K562 (cell line): ENCODE measurements around the gene BCL2L12. TPM values are rescaled to one million over a fixed set of nuclear protein-coding genes. Genes with fewer than 3 reads are reported as not detected.

Experiments used
- ATAC-seq: fragments of 200-7000 bp; cut with Tn5 transposase; 3 replicates; pipeline ENCODE4 v1.9.1; 2020; ENCODE audit warnings: moderate library complexity
- BruUV-seq: library from RNA; stranded (reverse); fragments of 400-500 nt; replicated peaks from 2 replicates; lab custom pipeline; 2021; lab: Mats Ljungman, UMichigan
- CTCF ChIA-PET: fragments of 300-600 bp; formaldehyde crosslinking; extraction: SDS; loops from one replicate; lab custom pipeline; 2021; ENCODE audit warnings: low intra/inter-chr PET ratio; lab: Yijun Ruan, JAX
- POLR2A ChIA-PET: fragments of 300-600, 350-650 bp; sonication (Branson Sonifier 250); formaldehyde crosslinking; extraction: SDS; loops from one replicate; lab custom pipeline; 2021; ENCODE audit warnings: antibody characterized with exemption, inconsistent platforms; lab: Yijun Ruan, JAX
- DNase-seq, 4 experiments: peaks; one replicate each; pipeline versions ENCODE4 v3.0.0 to v3.0.0-alpha.2; 2011 to 2018; ENCODE audit warnings: low spot score in 3 of 4, mixed read lengths in 3 of 4; ENCODE audit errors: extremely low read depth in 1 of 4
- FAIRE-seq: peaks from 2 replicates; lab custom pipeline; 2011; peaks lifted over from hg19 to GRCh38; lab: Jason Lieb, UNC
- H2AFZ ChIP-seq: 2 replicates; pipeline ENCODE4 v1.6.0; 2011; ENCODE audit warnings: low read depth, low read length, control low read depth, inconsistent platforms
- H3K27ac ChIP-seq: fragments of 200-600 bp; 3 replicates; pipeline ENCODE4 v1.8.0; 2011; ENCODE audit warnings: low read depth, mild to moderate bottlenecking, control low read depth, inconsistent platforms, low read length, moderate library complexity, mixed read lengths; ENCODE audit errors: extremely low read depth
- H3K27me3 ChIP-seq, 2 experiments: fragments of 300-600 bp in 1 of 2; 2 replicates in 1 of 2; 3 replicates in 1 of 2; pipeline versions ENCODE4 v1.6.0 to v1.8.0; 2011; ENCODE audit warnings: inconsistent platforms in 2 of 2, low read length in 2 of 2, mild to moderate bottlenecking in 1 of 2, mixed read lengths in 1 of 2, moderate library complexity in 1 of 2; ENCODE audit not compliant: control insufficient read depth in 2 of 2, insufficient read depth in 2 of 2
- H3K36me3 ChIP-seq: fragments of 300-600 bp; 3 replicates; pipeline ENCODE4 v1.8.0; 2011; ENCODE audit warnings: mild to moderate bottlenecking, low read length, inconsistent platforms; ENCODE audit not compliant: control insufficient read depth, insufficient read depth
- H3K4me1 ChIP-seq, 2 experiments: fragments of 200-600 bp in 1 of 2; replicated peaks in 1 of 2; 2 replicates in 1 of 2; 3 replicates in 1 of 2; pipeline versions ENCODE4 v1.5.1 to v1.8.0; 2011; ENCODE audit warnings: inconsistent platforms in 2 of 2, low read length in 2 of 2, mild to moderate bottlenecking in 1 of 2, mixed read lengths in 1 of 2, moderate library complexity in 1 of 2; ENCODE audit not compliant: control insufficient read depth in 2 of 2, insufficient read depth in 2 of 2
- H3K4me2 ChIP-seq: 2 replicates; pipeline ENCODE4 v1.6.1; 2011; ENCODE audit warnings: low read length, control low read depth, inconsistent platforms, mixed read lengths; ENCODE audit not compliant: insufficient read depth
- H3K4me3 ChIP-seq: fragments of 200-600 bp; sonication (generic), shearing (Covaris generic); 2 replicates; pipeline ENCODE4 v1.5.1; 2016; ENCODE audit warnings: control low read depth, inconsistent platforms
- H3K79me2 ChIP-seq: fragments of 200-600 bp; 3 replicates; pipeline ENCODE4 v1.8.0; 2011; ENCODE audit warnings: low read length, inconsistent platforms; ENCODE audit not compliant: control insufficient read depth, insufficient read depth
- H3K9ac ChIP-seq, 2 experiments: 2 replicates each; pipeline versions ENCODE4 v1.6.0 to v1.6.1; 2011; ENCODE audit warnings: low read depth in 2 of 2, low read length in 2 of 2, control low read depth in 1 of 2, inconsistent platforms in 1 of 2, mild to moderate bottlenecking in 1 of 2, mixed read lengths in 1 of 2; ENCODE audit not compliant: insufficient read depth in 1 of 2
- H3K9me1 ChIP-seq: one replicate; pipeline ENCODE4 v1.6.0; 2011; ENCODE audit warnings: inconsistent platforms, mild to moderate bottlenecking, low read length, moderate library complexity; ENCODE audit not compliant: control insufficient read depth, insufficient read depth
- H3K9me3 ChIP-seq: replicated peaks from 2 replicates; pipeline ENCODE4 v1.5.1; 2011; ENCODE audit warnings: low read depth, low read length, inconsistent platforms; ENCODE audit not compliant: control insufficient read depth, insufficient read depth
- H4K20me1 ChIP-seq: replicated peaks from 2 replicates; pipeline ENCODE4 v1.6.1; 2011; ENCODE audit warnings: low read length, inconsistent platforms, mixed read lengths; ENCODE audit not compliant: control insufficient read depth, insufficient read depth
- BACH1 ChIP-seq: fragments of 200-800 bp; sonication (Bioruptor generic); IDR thresholded peaks from 2 replicates; pipeline ENCODE4 v1.6.1; 2016; ENCODE audit warnings: missing genetic modification characterization, missing compliant biosample characterization
- BHLHE40 ChIP-seq: IDR thresholded peaks from 2 replicates; pipeline ENCODE4 v1.6.1; 2011; ENCODE audit warnings: low read length, improper control_type of control experiment
- CBFA2T3 ChIP-seq: fragments of 450-650 bp; IDR thresholded peaks from 2 replicates; pipeline ENCODE4 v1.6.1; 2017
- CSDE1 ChIP-seq, 2 experiments: fragments of 450-650 bp; IDR thresholded peaks; 2 replicates each; pipeline ENCODE4 v1.6.1; 2016; ENCODE audit warnings: mild to moderate bottlenecking in 1 of 2
- HDAC2 ChIP-seq: fragments of 450-650 bp; IDR thresholded peaks from 2 replicates; pipeline ENCODE4 v1.6.1; 2016; ENCODE audit warnings: mild to moderate bottlenecking
- HEY1 ChIP-seq: fragments of 250-450 bp; sonication (Bioruptor Pico); IDR thresholded peaks from 2 replicates; pipeline ENCODE4 v1.5.0; 2020; ENCODE audit warnings: mild to moderate bottlenecking, moderate library complexity, borderline replicate concordance
- KDM1A ChIP-seq, 2 experiments: fragments of 450-650 bp; IDR thresholded peaks; 2 replicates each; pipeline ENCODE4 v1.6.1; 2016; ENCODE audit warnings: mild to moderate bottlenecking in 2 of 2
- LEF1 ChIP-seq: fragments of 450-650 bp; IDR thresholded peaks from 2 replicates; pipeline ENCODE4 v1.6.1; 2016; ENCODE audit warnings: mild to moderate bottlenecking
- NONO ChIP-seq, 2 experiments: fragments of 200-400 bp in 1 of 2; fragments of 450-650 bp in 1 of 2; formaldehyde crosslinking in 1 of 2; IDR thresholded peaks; 2 replicates each; pipeline ENCODE4 v1.6.1; 2017; ENCODE audit warnings: low read depth in 2 of 2, mild to moderate bottlenecking in 2 of 2, moderate library complexity in 2 of 2, low read length in 1 of 2
- PHF20 ChIP-seq: fragments of 450-650 bp; IDR thresholded peaks from 2 replicates; pipeline ENCODE4 v1.6.1; 2018; ENCODE audit not compliant: partially characterized antibody
- POLR2A ChIP-seq: fragments of 450-650 bp; conservative IDR thresholded peaks from 2 replicates; pipeline ENCODE4 v1.6.1; 2016
- POLR2B ChIP-seq: fragments of 450-650 bp; IDR thresholded peaks from 2 replicates; pipeline ENCODE4 v1.6.1; 2018; ENCODE audit warnings: low read depth; ENCODE audit not compliant: partially characterized antibody
- SMARCA5 ChIP-seq: fragments of 450-650 bp; IDR thresholded peaks from 2 replicates; pipeline ENCODE4 v1.6.1; 2016
- SRF ChIP-seq, 2 experiments: fragments of 250-450, 450-650 bp in 1 of 2; sonication (Bioruptor Pico) in 1 of 2; sonication (generic) in 1 of 2; formaldehyde crosslinking; IDR thresholded peaks; 2 replicates each; pipeline versions ENCODE4 v1.5.0 to v1.5.1; 2020 to 2022; ENCODE audit warnings: mild to moderate bottlenecking in 1 of 2, missing genetic modification reagents in 1 of 2
- TBP ChIP-seq: optimal IDR thresholded peaks from 2 replicates; pipeline ENCODE3; 2011; ENCODE audit warnings: low read depth, low read length, improper control_type of control experiment
- TRIM25 ChIP-seq: fragments of 450-650 bp; IDR thresholded peaks from 2 replicates; pipeline ENCODE4 v1.7.0; 2016; ENCODE audit warnings: borderline replicate concordance
- ZNF12 ChIP-seq: sonication (generic); formaldehyde crosslinking; IDR thresholded peaks from 2 replicates; pipeline ENCODE4 v1.4.0; 2020; ENCODE audit warnings: mild to moderate bottlenecking, missing genetic modification reagents
- ZNF277 ChIP-seq: fragments of 250-450 bp; sonication (Bioruptor Pico); IDR thresholded peaks from 2 replicates; pipeline ENCODE4 v1.8.0; 2022; ENCODE audit warnings: inconsistent platforms, mild to moderate bottlenecking, moderate library complexity, borderline replicate concordance
- ZNF583 ChIP-seq: fragments of 250-450 bp; sonication (Bioruptor Pico); IDR thresholded peaks from 2 replicates; pipeline ENCODE4 v1.4.0; 2020
- WGBS: fragments of 100-300 bp; shearing (Covaris generic); methylation state at CpG from one replicate; pipeline ENCODE4 v1.1.6; 2016; ENCODE audit warnings: low coverage, mixed read lengths; ENCODE audit not compliant: insufficient coverage; ENCODE audit errors: missing lambda C conversion rate; 5-methylcytosine and 5-hydroxymethylcytosine counted together
- in situ Hi-C: fragments of 300-500 bp; cut with MboI; formaldehyde crosslinking; loops from 4 replicates; pipeline ENCODE4 v1.15.0; 2018; ENCODE audit warnings: inconsistent platforms, mixed read lengths
- intact Hi-C: fragments of 100-400 bp; cut with micrococcal nuclease; formaldehyde crosslinking; loops from 2 replicates; pipeline ENCODE4 v1.14.2; 2022
- polyA plus RNA-seq, 8 experiments: library from polyadenylated mRNA; depleted of rRNA in 4 of 8; stranded (reverse) in 5 of 8; unstranded in 3 of 8; fragments of >200 nt; fragmentation: Nextera tagmentation in 2 of 8; fragmentation: Illumina TruSeq in 1 of 8; extraction: Ambion mirVana in 2 of 8; extraction: Trizol in 1 of 8; gene quantifications; 2 replicates each; pipeline versions ENCODE4 v1.2.1 to v1.2.3, GENCODE V29; 2011 to 2014; ENCODE audit warnings: inconsistent platforms in 1 of 8, missing spikeins in 1 of 8
- total RNA-seq, 7 experiments: library from RNA; depleted of rRNA in 6 of 7; stranded (reverse); fragments of >200 nt in 6 of 7; fragmentation: Illumina TruSeq in 2 of 7; extraction: Trizol in 2 of 7; gene quantifications; 2 replicates each; pipeline versions ENCODE4 v1.2.1 to v1.2.3, GENCODE V29; 2011 to 2021; ENCODE audit warnings: low replicate concordance in 1 of 7
- TF ChIP-seq, protein P1 (sequence below): fragments of 250-450 bp; sonication (Bioruptor Pico); IDR thresholded peaks from 2 replicates; pipeline ENCODE4 v1.9.0; 2021; ENCODE audit warnings: mild to moderate bottlenecking

BCL2L12 gene
- total and polyA plus RNA-seq, 9 of the 15 experiments (the other 6 are each of a cell fraction or from before 2014, with no cell fraction given) = 7.4 to 263 (median 81.2) TPM

DNA sequence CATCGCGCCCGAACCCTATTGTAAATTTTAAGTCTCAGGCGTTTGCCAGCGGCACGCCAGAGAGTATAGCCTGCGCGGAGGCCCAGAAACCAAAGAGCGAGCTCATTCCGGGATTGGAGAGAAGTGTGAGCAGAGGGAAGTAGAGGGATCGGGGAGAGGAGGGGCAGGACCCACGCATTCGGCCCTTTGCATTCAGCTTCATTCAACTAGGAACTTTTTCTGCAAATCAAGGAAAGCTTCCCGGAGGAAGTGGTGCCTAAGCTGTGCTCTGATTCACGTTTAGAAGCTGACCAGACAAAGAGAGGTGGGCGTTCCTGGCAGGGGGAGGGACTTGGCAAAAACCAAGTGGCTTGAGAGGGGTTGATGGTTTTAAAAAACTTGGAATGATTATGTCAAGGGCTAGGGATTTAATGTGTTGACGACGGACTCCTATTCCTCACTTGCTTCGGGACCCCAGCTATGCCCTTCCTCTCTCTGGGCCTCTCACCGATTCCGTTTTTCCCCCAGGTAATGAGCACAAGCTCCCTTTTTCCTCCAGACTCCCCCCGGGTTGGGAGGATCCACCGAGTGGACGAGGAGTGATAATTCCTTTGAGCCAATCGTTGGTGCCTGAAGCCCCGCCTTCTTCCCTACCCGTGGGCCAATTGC, 10.5 kb downstream of the BCL2L12 start:
- H3K9me3 ChIP-seq = no peaks in the 10 kb centered on the region; the same call in 1 of the 2 replicates
- no peaks in the 10 kb centered on the region for H3K9me1 ChIP-seq
- peak; percentile 32 for ATAC-seq
- peak overlapping the region; percentile 89 to 96 for H3K9ac ChIP-seq
- no peaks in the 10 kb centered on the region for H3K27me3 ChIP-seq
- peak overlapping the region; percentile 97 for H3K27ac ChIP-seq
- CTCF ChIA-PET = interaction anchor here (0.6 kb wide), 1 partner anchor 173 kb away, joined by 4 read pairs; no protein-coding TSS in a partner anchor
- DNase-seq = peak; percentile 74 to 94 (median 80)
- no peak for FAIRE-seq
- H3K79me2 ChIP-seq = peaks cover 42% of the 10 kb centered on the region
- peaks cover 37 to 48% of the 10 kb centered on the region in 2 experiments for H3K4me1 ChIP-seq
- in situ Hi-C loops = no loop called here
- BruUV-seq = TSS peak; percentile 99
- peaks cover 21% of the 10 kb centered on the region for H4K20me1 ChIP-seq
- peaks cover 48% of the 10 kb centered on the region; the same call in 2 of the 3 replicates for H3K36me3 ChIP-seq
- intact Hi-C loops = loop anchor here (2.0 to 5.0 kb wide), 5 partner anchors 33 to 191 kb away; partner anchors contain the start of genes AP2A1, PNKP, PRR12 and SCAF1
- peak overlapping the region; percentile 91 for H2AFZ ChIP-seq
- POLR2A ChIA-PET = interaction anchor here (0.6 to 2.7 kb wide), 38 partner anchors 10 to 371 kb away, joined by 3 to 35 read pairs (median 4); partner anchors contain the start of genes ADM5, BCL2L12, FUZ and IRF3
- H3K4me3 ChIP-seq = peak overlapping the region; percentile 85
- H3K4me2 ChIP-seq = peak overlapping the region; percentile 94
- WGBS = under 1% methylated on average over 27 of the region's 27 CpGs
- TF ChIP-seq HEY1 (CRISPR knock-in tag) (no peak), POLR2B (peak; percentile 88), KDM1A (IDR thresholded peaks at IDR 0.05) (peak; percentile 93 to 97), PHF20 (peak; percentile 46), TRIM25 (no peak), NONO (IDR thresholded peaks at IDR 0.05; ENCODE audit: low read depth in 2 of 2, low read length in 1 of 2) (peak in 1 of 2 experiments; percentile 99; a peak in 2 of 4 replicates), TBP (peak; percentile 85), CSDE1 (IDR thresholded peaks at IDR 0.05) (no peak), ZNF12 (CRISPR knock-in tag) (0 out of 2 replicates have a peak, but pooled peaks have one; percentile 18), HDAC2 (peak; percentile 98), ZNF583 (CRISPR knock-in tag) (0 out of 2 replicates have a peak, but pooled peaks have one; percentile 7), LEF1 (no peak; the same call in 1 of the 2 replicates), BACH1 (tag) (no peak; the same call in 1 of the 2 replicates), SRF (CRISPR knock-in tag; IDR thresholded peaks at IDR 0.05) (no peak), CBFA2T3 (peak; percentile 11; the same call in 1 of the 2 replicates), BHLHE40 (peak; percentile 94), POLR2A (peak; percentile 95), SMARCA5 (peak; percentile 98), ZNF277 (CRISPR knock-in tag) (no peak)
- TF ChIP-seq, protein P1, sequence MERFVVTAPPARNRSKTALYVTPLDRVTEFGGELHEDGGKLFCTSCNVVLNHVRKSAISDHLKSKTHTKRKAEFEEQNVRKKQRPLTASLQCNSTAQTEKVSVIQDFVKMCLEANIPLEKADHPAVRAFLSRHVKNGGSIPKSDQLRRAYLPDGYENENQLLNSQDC (CRISPR knock-in tag) = no peak
